Bronchial epithelial cell (primary cell): Measurements from ENCODE around the gene CACNA2D1. TPM values are rescaled to one million over a fixed set of nuclear protein-coding genes. Genes with fewer than 3 reads are reported as not detected.

Experiments used
- DNase-seq: peaks from one replicate; pipeline ENCODE4 v3.0.0-alpha.2; 2010; ENCODE audit warnings: low read depth
- FAIRE-seq: peaks from 2 replicates; lab custom pipeline; 2011; peaks lifted over from hg19 to GRCh38; lab: Jason Lieb, UNC
- H3K27me3 ChIP-seq: 2 replicates; pipeline ENCODE4 v1.5.1; 2011; ENCODE audit warnings: low read length; ENCODE audit not compliant: control insufficient read depth, insufficient read depth
- H3K36me3 ChIP-seq: 2 replicates; pipeline ENCODE4 v1.5.1; 2011; ENCODE audit warnings: low read length; ENCODE audit not compliant: control insufficient read depth, insufficient read depth
- H3K4me3 ChIP-seq: 2 replicates; pipeline ENCODE4 v1.5.1; 2011; ENCODE audit warnings: mild to moderate bottlenecking, low read depth, low read length, control low read depth
- total RNA-seq: library from RNA; depleted of rRNA; stranded (reverse); fragments of >200 nt; gene quantifications from 2 replicates; pipeline ENCODE4 v1.2.1, GENCODE V29; 2014
- TF ChIP-seq, protein P1 (sequence below): IDR thresholded peaks from 2 replicates; pipeline ENCODE4 v1.5.1; 2011; ENCODE audit warnings: mild to moderate bottlenecking, moderate library complexity, low read length, control low read depth, inconsistent platforms; ENCODE audit not compliant: insufficient read depth, severe bottlenecking

CACNA2D1 gene
- total RNA-seq, 1 donor from 2014 or later: 1.1 TPM

DNA sequence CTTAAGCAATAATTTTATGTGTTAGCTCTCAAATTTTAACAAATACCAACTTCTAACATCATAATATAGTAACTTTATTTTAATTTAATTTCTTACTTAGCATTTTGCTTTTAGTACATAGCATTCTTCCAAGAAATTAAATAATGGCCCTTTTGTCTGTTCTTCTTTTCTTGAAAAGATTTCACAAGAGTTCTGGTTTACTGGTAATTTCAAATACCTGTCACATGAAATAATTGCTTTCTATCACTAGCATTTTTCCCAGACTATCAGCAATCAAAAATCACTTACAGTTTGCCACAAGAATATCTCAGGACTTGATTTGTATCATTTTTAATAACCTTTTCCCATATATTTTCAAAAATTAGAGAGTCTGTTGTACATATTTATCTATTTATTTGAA is 193.0 kb downstream of the CACNA2D1 start:
- Histone ChIP-seq H3K27me3 (no peaks in the 10 kb centered on the region), H3K4me3 (no peak overlapping the region), H3K36me3 (no peaks in the 10 kb centered on the region)
- DNase-seq (no peak), FAIRE-seq (no peak)
- TF ChIP-seq, protein P1, sequence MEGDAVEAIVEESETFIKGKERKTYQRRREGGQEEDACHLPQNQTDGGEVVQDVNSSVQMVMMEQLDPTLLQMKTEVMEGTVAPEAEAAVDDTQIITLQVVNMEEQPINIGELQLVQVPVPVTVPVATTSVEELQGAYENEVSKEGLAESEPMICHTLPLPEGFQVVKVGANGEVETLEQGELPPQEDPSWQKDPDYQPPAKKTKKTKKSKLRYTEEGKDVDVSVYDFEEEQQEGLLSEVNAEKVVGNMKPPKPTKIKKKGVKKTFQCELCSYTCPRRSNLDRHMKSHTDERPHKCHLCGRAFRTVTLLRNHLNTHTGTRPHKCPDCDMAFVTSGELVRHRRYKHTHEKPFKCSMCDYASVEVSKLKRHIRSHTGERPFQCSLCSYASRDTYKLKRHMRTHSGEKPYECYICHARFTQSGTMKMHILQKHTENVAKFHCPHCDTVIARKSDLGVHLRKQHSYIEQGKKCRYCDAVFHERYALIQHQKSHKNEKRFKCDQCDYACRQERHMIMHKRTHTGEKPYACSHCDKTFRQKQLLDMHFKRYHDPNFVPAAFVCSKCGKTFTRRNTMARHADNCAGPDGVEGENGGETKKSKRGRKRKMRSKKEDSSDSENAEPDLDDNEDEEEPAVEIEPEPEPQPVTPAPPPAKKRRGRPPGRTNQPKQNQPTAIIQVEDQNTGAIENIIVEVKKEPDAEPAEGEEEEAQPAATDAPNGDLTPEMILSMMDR: no peak

DNA sequence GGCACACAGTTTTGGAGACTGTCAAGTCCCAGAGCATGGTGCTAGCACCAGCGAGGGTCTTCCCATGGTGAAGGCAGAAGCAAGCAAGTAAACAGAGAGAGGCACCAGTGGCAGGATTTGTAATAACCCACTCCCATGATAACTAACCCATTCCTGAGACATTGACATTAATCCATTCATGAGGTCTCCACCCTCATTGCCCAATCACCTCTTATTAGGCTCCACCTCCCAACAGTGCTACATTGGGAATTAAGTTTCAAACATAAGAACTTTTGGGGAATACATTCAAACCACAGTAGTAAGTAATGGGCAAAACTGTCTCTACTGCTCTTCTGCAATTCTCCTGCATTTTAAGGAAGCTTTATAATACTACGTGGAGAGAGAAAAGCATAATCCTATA is 193.6 kb downstream of the CACNA2D1 start:
- FAIRE-seq (no peak), DNase-seq (no peak)
- Histone ChIP-seq H3K4me3 (no peak overlapping the region), H3K36me3 (no peaks in the 10 kb centered on the region), H3K27me3 (no peaks in the 10 kb centered on the region)
- TF ChIP-seq, protein P1: no peak

DNA sequence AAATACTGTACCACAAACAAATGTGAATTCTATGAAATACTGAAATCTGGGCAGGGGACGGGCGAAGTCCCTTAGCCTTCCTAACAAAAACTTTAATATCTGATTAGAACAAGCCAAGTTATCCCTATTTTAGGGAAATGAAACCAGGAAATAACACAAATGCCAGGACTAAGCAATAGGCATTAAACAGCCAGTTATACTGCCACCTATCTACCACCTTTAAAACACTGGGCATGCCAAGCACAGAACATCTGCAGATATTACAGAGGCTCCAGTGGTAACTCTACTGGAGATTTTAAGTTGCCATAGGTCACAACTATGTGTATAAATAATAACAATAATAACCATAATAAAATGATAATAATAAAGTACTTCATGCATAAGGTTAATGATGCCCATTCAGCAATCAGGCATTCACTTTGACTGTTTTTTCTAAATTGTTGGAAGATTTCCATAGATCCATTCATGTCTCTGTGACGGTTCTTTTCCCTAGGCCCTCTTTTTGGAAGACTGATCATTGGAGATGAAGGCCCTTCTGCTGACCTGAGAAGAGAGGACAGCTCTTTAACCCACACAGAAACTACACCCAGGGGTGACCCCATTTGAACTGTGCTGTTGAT is 195.7 kb downstream of the CACNA2D1 start:
- FAIRE-seq: no peak
- TF ChIP-seq, protein P1: peak; percentile 59

DNA sequence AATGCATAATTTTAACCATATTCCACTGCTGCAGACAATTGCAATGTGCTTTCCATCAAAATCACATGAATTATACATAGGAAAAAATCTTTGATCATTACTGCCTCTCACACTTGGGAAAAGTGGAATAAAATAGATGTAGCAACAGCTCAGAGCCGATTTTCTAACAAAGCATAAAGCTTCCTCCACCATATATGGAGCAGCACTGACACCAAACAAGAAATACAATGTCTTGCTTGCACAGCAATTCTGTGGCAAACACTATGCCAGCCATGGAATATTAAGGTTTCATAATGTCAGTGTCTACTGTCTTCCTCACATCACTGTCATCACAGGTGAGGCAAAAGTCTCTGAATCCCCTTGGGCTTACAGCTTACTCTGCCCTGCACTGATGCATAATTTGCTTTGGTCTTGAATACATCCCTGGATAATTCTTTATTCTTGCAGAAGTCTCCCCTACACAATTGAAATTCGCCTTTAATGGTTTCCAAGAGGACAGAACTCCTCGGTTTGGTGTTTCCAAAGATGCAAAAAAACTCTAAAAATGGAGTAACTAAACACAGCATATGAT is 198.5 kb downstream of the CACNA2D1 start:
- TF ChIP-seq, protein P1: no peak
- Histone ChIP-seq H3K27me3 (no peaks in the 10 kb centered on the region), H3K4me3 (no peak overlapping the region), H3K36me3 (no peaks in the 10 kb centered on the region)
- DNase-seq: no peak
- no peak for FAIRE-seq

More for the DNA sequence above, 195.7 kb downstream of the CACNA2D1 start:
- no peaks in the 10 kb centered on the region for H3K27me3 ChIP-seq
- no peaks in the 10 kb centered on the region for H3K36me3 ChIP-seq
- H3K4me3 ChIP-seq: no peak overlapping the region
- DNase-seq: peak; percentile 26

DNA sequence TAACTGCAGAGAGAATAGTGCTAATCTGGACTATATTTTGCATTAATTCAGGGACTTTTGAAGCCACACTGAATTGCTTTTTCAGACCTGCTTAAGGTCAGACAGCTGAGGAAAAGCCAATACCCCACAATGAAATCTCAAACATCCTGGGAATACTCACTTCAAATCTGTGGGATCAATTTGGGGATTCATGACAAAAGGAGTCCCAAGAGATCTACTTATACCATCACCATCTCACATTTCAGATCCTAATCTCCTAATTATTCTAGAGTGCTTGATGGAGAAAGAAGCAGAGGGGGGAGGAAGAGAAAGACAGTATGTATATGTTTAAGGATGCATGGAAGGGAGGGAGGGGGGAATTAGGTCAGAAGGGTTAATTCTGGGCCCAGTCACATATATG is 202.2 kb downstream of the CACNA2D1 start:
- DNase-seq (no peak), FAIRE-seq (no peak)
- Histone ChIP-seq H3K27me3 (no peaks in the 10 kb centered on the region), H3K4me3 (no peak overlapping the region), H3K36me3 (no peaks in the 10 kb centered on the region)
- TF ChIP-seq, protein P1: no peak
